ENCODE measurements around the gene PCP2. TPM values are rescaled to one million over a fixed set of nuclear protein-coding genes. Genes with fewer than 3 reads are reported as not detected.

The PCP2 gene
- total and polyA plus RNA-seq, 2 of the 8 experiments (the other 6 are each of a cell fraction or from before 2014, with no cell fraction given) = not detected

DNA sequence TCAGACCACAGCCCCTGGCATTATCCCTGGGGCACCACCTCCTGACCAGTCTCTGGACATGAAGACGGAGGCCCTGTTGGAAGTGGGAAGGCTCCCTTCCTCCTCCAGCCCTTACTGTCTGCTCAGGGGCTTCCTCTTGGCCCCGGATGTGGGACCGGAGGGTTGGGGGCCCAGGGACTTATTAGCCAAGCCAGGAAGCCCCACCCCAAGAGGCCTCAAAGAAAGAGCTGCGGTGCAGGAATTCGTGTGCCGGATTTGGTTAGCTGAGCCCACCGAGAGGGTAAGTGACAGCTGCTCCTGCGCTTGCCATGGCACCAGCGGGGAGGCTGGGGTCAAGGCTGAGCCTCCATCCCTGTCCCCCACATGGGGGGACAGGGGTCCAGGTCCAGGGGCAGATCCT, 35.3 kb upstream of the PCP2 start, which contains the start of gene RETN (continued):
- no peak for TF ChIP-seq CHD7 (IDR thresholded peaks at IDR 0.05; ENCODE audit: insufficient replicate concordance, low read length)
- no peak for TF ChIP-seq YY1 (IDR thresholded peaks at IDR 0.05; ENCODE audit: low read depth, low read length)
- TF ChIP-seq PHF8 (conservative IDR thresholded peaks at IDR 0.05; ENCODE audit: low read depth, low read length) = no peak
- no peak for TF ChIP-seq MAFK (IDR thresholded peaks at IDR 0.05; ENCODE audit: low read depth, low read length)
- no peak for TF ChIP-seq SUZ12 (IDR thresholded peaks at IDR 0.05; ENCODE audit: low read length)
- TF ChIP-seq TEAD4 (IDR thresholded peaks at IDR 0.05; ENCODE audit: low read depth, low read length) = no peak
- TF ChIP-seq EZH2 (IDR thresholded peaks at IDR 0.05; ENCODE audit: low read depth, low read length, severe bottlenecking) = no peak
- no peak for TF ChIP-seq POLR2AphosphoS5 (IDR thresholded peaks at IDR 0.05; ENCODE audit: low read depth, low read length)
- TF ChIP-seq RFX5 (IDR thresholded peaks at IDR 0.05; ENCODE audit: borderline replicate concordance, low read depth, low read length) = no peak
- no peak for TF ChIP-seq NANOG (IDR thresholded peaks at IDR 0.05; ENCODE audit: insufficient read depth, low read depth, low read length, poor library complexity, severe bottlenecking)
- no peak for TF ChIP-seq RBBP5 (IDR thresholded peaks at IDR 0.05; ENCODE audit: borderline replicate concordance, low read depth, low read length)
